ENCODE measurements around the gene NUP210L.

GRCh38 chr1:154171880-154172279 is 17.0 kb upstream of the NUP210L start:
- TF ChIP-seq CTCF (IDR thresholded peaks at IDR 0.05) (no peak), POLR2A (IDR thresholded peaks at IDR 0.05) (no peak)

Measured in heart left ventricle (tissue), 13 donors.